MCF 10A (cell line): ENCODE measurements around the gene PDCD6IP. TPM values are rescaled to one million over a fixed set of nuclear protein-coding genes. Genes with fewer than 3 reads are reported as not detected.
A peak's percentile ranks its signal among the peaks of the same experiment; 100 is the strongest.
"Not testable (repeated sequence)": the region's sequence is repeated elsewhere in the genome, so short reads cannot be mapped to it uniquely, and the experiment has no call there.

Experiments used
- BruUV-seq: library from RNA; stranded (reverse); fragments of 400-500 nt; replicated peaks from 2 replicates; lab custom pipeline; 2021; lab: Mats Ljungman, UMichigan
- CTCF ChIA-PET: fragments of 300-600 bp; sonication (Branson Sonifier 250); formaldehyde crosslinking; extraction: SDS; loops from one replicate; lab custom pipeline; 2021; ENCODE audit warnings: antibody characterized with exemption, inconsistent platforms; lab: Yijun Ruan, JAX
- POLR2A ChIA-PET: fragments of 300-600, 350-650 bp; sonication (Branson Sonifier 250); formaldehyde crosslinking; extraction: SDS; loops from one replicate; lab custom pipeline; 2020; ENCODE audit warnings: antibody characterized with exemption, inconsistent platforms; lab: Yijun Ruan, JAX
- DNase-seq: peaks from one replicate; pipeline ENCODE4 v3.0.0-alpha.2; 2018; ENCODE audit not compliant: unreplicated experiment
- H3K27ac Mint-ChIP-seq: one replicate; pipeline ENCODE4 v1.8.0; 2022; ENCODE audit warnings: mild to moderate bottlenecking, low read depth, mixed read lengths; ENCODE audit not compliant: unreplicated experiment
- H3K27me3 Mint-ChIP-seq: one replicate; pipeline ENCODE4 v1.8.0; 2022; ENCODE audit warnings: mixed read lengths; ENCODE audit not compliant: insufficient read depth, unreplicated experiment
- H3K36me3 Mint-ChIP-seq: one replicate; pipeline ENCODE4 v1.8.0; 2022; ENCODE audit warnings: mild to moderate bottlenecking, moderate library complexity, mixed read lengths; ENCODE audit not compliant: insufficient read depth, unreplicated experiment
- H3K4me1 Mint-ChIP-seq: one replicate; pipeline ENCODE4 v1.8.0; 2022; ENCODE audit warnings: mixed read lengths; ENCODE audit not compliant: insufficient read depth, unreplicated experiment
- H3K4me3 Mint-ChIP-seq: one replicate; pipeline ENCODE4 v1.8.0; 2022; ENCODE audit warnings: mild to moderate bottlenecking, moderate library complexity, mixed read lengths; ENCODE audit not compliant: unreplicated experiment
- H3K9me3 Mint-ChIP-seq: one replicate; pipeline ENCODE4 v1.8.0; 2022; ENCODE audit warnings: mixed read lengths; ENCODE audit not compliant: unreplicated experiment
- CTCF ChIP-seq: fragments of 200-600 bp; IDR thresholded peaks from one replicate; pipeline ENCODE4 v1.8.0; 2022; ENCODE audit warnings: antibody characterized with exemption, mild to moderate bottlenecking; ENCODE audit not compliant: unreplicated experiment
- intact Hi-C: fragments of 100-400 bp; cut with micrococcal nuclease; formaldehyde crosslinking; loops from 2 replicates; pipeline ENCODE4 v1.14.1; 2022
- total RNA-seq: library from RNA; stranded (reverse); gene quantifications from 2 replicates; pipeline ENCODE4 v1.2.3, GENCODE V29; 2022

The PDCD6IP gene
- total RNA-seq, 1 experiment from 2014 or later = 286 TPM

DNA sequence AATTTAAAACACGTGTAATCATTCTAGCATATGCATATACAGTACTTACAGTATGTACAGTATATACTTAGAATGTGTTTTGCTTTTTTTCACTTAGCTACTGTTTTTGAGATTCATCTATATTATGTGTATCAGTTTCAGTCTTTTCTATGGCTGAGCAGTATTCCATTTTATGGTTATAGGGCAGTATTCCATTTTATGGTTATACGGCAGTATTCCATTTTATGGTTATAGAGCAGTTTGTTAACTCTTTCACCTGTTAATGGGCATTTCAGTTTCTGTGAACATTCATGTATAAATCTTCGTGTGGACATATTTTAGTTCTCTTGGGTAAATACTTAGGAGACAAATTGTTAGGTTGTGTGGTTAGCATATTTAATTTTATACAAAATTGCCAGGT lies 40.9 kb downstream of the PDCD6IP start:
- Mint-ChIP-seq H3K27me3 (no peaks in the 10 kb centered on the region), H3K27ac (no peak overlapping the region), H3K4me3 (no peak overlapping the region), H3K9me3 (no peaks in the 10 kb centered on the region), H3K4me1 (no peaks in the 10 kb centered on the region), H3K36me3 (peaks cover 78% of the 10 kb centered on the region)
- intact Hi-C loops = no loop called here
- DNase-seq = no peak
- POLR2A ChIA-PET = no interaction called here
- no TSS peak for BruUV-seq
- CTCF ChIA-PET = interaction anchor here (0.6 kb wide), 1 partner anchor 368 kb away, joined by 3 read pairs; no protein-coding TSS in a partner anchor
- TF ChIP-seq CTCF = no peak

- BruUV-seq = no TSS peak
- no peaks in the 10 kb centered on the region for H3K27me3 Mint-ChIP-seq
These were observed 41.7 kb downstream of the PDCD6IP start for GRCh38 chr3:33840179-33840578.

GRCh38 chr3:33848624-33849347 lies 50.4 kb downstream of the PDCD6IP start:
- intact Hi-C loops = no loop called here
- BruUV-seq = no TSS peak
- Mint-ChIP-seq H3K4me3 (no peak overlapping the region), H3K36me3 (peaks cover 56% of the 10 kb centered on the region), H3K27ac (no peak overlapping the region), H3K27me3 (no peaks in the 10 kb centered on the region), H3K9me3 (no peaks in the 10 kb centered on the region), H3K4me1 (peaks cover 12% of the 10 kb centered on the region)
- ChIA-PET POLR2A (interaction anchor here (0.7 to 1.1 kb wide), 2 partner anchors 11 to 47 kb away, joined by 3 read pairs; no protein-coding TSS in a partner anchor), CTCF (no interaction called here)
- no peak for TF ChIP-seq CTCF
- DNase-seq = no peak

More at GRCh38 chr3:33840179-33840578, 41.7 kb downstream of the PDCD6IP start:
- Mint-ChIP-seq H3K27ac (no peak overlapping the region), H3K9me3 (no peaks in the 10 kb centered on the region), H3K4me3 (no peak overlapping the region), H3K36me3 (peaks cover 83% of the 10 kb centered on the region), H3K4me1 (no peaks in the 10 kb centered on the region)
- ChIA-PET POLR2A (no interaction called here), CTCF (no interaction called here)
- intact Hi-C loops = no loop called here
- DNase-seq = no peak
- no peak for TF ChIP-seq CTCF

DNA sequence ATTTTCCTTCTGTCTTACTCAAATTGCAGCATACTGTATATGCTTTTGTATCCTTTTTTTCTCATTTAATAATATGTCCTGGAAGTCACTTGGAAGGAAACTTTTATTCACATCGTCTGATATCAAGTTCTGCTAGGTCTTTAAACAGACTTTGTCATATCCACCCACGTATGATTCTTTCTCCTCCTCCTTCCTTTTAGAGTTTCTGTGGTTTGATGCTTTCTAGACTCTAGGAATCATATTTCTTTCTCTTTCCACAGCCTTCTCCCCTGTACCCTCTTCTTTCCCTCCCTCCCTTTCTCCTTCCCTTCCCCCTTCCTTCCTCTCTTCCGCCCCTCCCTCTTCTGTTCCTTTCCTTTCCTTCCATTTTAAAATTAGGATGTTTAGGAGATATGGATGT lies 52.2 kb downstream of the PDCD6IP start:
- BruUV-seq, CTCF ChIA-PET, POLR2A ChIA-PET, H3K27me3 Mint-ChIP-seq, H3K4me3 Mint-ChIP-seq, H3K9me3 Mint-ChIP-seq, H3K27ac Mint-ChIP-seq, intact Hi-C loops, DNase-seq: not testable (repeated sequence)
- Mint-ChIP-seq H3K36me3 (peaks cover 57% of the 10 kb centered on the region), H3K4me1 (peaks cover 12% of the 10 kb centered on the region)

DNA sequence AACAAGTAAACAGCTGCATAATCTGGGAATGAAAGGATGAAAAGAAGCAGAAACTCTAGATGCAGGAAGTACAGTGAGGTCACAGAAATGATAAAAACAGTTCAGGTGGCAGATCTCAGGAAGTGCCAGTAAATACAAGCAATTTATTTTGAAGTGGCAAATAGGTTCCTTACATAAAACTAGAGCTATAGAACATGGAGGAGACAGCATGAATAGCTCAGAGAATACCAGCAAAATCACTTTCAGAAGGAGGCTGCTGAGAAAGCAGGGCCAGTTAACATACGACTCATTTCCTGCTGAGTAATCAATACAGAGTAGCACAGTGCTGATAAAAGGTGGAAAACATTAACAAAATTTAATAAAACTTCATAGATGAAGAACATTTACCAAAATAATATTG lies 57.0 kb downstream of the PDCD6IP start:
- ChIA-PET POLR2A (interaction anchor here (0.8 kb wide), 1 partner anchor 56 kb away, joined by 3 read pairs; no protein-coding TSS in a partner anchor), CTCF (interaction anchor here (0.6 kb wide), 1 partner anchor 55 kb away, joined by 3 read pairs; no protein-coding TSS in a partner anchor)
- DNase-seq, intact Hi-C loops, H3K27me3 Mint-ChIP-seq, H3K4me3 Mint-ChIP-seq, BruUV-seq, H3K4me1 Mint-ChIP-seq, H3K9me3 Mint-ChIP-seq: not testable (repeated sequence)
- Mint-ChIP-seq H3K27ac (peak overlapping the region; percentile 39), H3K36me3 (peaks cover 54% of the 10 kb centered on the region)
